HL-60 (cell line): Measurements from ENCODE around the gene KLHL7.

ENCODE experiments used
- CTCF ChIP-seq: IDR thresholded peaks from one replicate; pipeline ENCODE4 v1.5.1; 2011; ENCODE audit warnings: low read length, control low read depth, inconsistent platforms; ENCODE audit not compliant: insufficient read depth
- GABPA ChIP-seq: IDR thresholded peaks from 2 replicates; pipeline ENCODE4 v1.6.1; 2012; ENCODE audit warnings: low read depth
- POLR2AphosphoS5 ChIP-seq: IDR thresholded peaks from 2 replicates; pipeline ENCODE4 v1.6.1; 2012; ENCODE audit warnings: low read depth
- REST ChIP-seq: IDR thresholded peaks from 2 replicates; pipeline ENCODE4 v1.6.1; 2012; ENCODE audit warnings: low read depth; ENCODE audit not compliant: insufficient replicate concordance
- SPI1 ChIP-seq: IDR thresholded peaks from 2 replicates; pipeline ENCODE4 v1.6.1; 2012; ENCODE audit warnings: low read depth, mild to moderate bottlenecking, borderline replicate concordance

- TF ChIP-seq CTCF (no peak), REST (no peak), POLR2AphosphoS5 (no peak), SPI1 (peak; percentile 96), GABPA (no peak)
Observed at GRCh38 chr7:23216021-23216420, 110.4 kb downstream of the KLHL7 start.
